Astrocyte of the cerebellum (primary cell): Measurements from ENCODE around the gene ACOT7.
"Not testable (repeated sequence)": the region's sequence is repeated elsewhere in the genome, so short reads cannot be mapped to it uniquely, and the experiment has no call there.

Source experiments
- DNase-seq: peaks from one replicate; pipeline ENCODE4 v3.0.0-alpha.2; 2011; ENCODE audit warnings: low read depth
- H3K4me3 ChIP-seq: 2 replicates; pipeline ENCODE4 v1.5.1; 2011; ENCODE audit warnings: mild to moderate bottlenecking, low read depth, low read length, moderate library complexity
- in situ Hi-C: cut with HindIII; loops from 2 replicates; pipeline ENCODE4 v1.10.0; 2017; ENCODE audit warnings: low sequenced_read_pairs
- TF ChIP-seq, protein P1 (sequence below): IDR thresholded peaks from 2 replicates; pipeline ENCODE4 v1.5.1; 2012; ENCODE audit warnings: low read length, low read depth, moderate library complexity, mild to moderate bottlenecking; ENCODE audit errors: missing control alignments

The ACOT7 gene

DNA sequence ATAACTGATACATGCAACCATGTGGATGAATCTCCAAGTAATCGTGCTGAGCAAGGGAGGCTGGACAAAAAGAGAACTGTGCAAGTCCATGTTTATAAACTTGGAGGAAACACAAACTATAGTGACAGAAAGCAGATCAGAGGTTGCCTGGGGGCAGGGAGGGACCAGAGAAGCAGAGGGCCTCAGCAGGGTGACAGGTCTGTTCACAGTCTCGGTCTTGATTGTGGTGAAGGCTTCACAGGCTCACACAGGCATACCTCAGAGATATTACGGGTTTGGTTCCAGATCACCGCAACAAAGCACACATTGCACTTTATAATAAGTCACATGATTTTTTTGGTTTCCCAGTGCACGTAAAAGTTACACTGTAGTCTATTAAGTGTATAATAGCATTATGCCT is 28.5 kb downstream of the ACOT7 start:
- in situ Hi-C loops = no loop called here
- no peak overlapping the region for H3K4me3 ChIP-seq
- TF ChIP-seq, protein P1, sequence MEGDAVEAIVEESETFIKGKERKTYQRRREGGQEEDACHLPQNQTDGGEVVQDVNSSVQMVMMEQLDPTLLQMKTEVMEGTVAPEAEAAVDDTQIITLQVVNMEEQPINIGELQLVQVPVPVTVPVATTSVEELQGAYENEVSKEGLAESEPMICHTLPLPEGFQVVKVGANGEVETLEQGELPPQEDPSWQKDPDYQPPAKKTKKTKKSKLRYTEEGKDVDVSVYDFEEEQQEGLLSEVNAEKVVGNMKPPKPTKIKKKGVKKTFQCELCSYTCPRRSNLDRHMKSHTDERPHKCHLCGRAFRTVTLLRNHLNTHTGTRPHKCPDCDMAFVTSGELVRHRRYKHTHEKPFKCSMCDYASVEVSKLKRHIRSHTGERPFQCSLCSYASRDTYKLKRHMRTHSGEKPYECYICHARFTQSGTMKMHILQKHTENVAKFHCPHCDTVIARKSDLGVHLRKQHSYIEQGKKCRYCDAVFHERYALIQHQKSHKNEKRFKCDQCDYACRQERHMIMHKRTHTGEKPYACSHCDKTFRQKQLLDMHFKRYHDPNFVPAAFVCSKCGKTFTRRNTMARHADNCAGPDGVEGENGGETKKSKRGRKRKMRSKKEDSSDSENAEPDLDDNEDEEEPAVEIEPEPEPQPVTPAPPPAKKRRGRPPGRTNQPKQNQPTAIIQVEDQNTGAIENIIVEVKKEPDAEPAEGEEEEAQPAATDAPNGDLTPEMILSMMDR = no peak
- DNase-seq = no peak

DNA sequence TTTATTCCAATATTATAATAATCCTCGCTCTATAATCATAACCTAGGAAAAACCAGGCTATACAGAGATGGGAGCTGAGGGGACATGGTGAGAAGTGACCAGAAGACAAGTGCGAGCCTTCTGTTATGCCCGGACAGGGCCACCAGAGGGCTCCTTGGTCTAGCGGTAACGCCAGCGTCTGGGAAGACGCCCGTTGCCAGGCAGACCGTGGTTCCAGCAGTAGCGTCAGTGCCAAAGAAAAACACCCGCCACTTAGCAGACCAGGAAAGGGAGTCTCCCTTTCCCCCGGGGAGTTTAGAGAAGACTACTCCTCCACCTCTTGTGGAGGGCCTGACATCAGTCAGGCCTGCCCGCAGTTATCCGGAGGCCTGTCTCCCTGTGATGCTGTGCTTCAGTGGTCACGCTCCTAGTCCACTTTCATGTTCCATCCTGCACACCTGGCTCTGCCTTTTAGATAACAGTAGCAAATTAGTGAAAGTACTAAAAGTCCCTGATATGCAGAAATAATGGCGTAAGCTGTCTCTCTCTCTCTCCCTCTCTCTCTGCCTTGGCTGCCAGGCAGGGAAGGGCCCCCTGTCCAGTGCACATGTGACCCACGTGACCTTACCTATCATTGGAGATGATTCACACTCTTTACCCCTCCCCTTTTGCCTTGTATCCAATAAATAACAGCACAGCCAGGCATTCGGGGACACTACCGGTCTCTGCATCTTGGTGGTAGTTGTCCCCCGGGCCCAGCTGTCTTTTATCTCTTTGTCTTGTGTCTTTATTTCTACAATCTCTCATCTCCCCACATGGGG is 30.3 kb downstream of the ACOT7 start:
- H3K4me3 ChIP-seq, DNase-seq, in situ Hi-C loops: not testable (repeated sequence)
- TF ChIP-seq, protein P1 = peak; percentile 63

DNA sequence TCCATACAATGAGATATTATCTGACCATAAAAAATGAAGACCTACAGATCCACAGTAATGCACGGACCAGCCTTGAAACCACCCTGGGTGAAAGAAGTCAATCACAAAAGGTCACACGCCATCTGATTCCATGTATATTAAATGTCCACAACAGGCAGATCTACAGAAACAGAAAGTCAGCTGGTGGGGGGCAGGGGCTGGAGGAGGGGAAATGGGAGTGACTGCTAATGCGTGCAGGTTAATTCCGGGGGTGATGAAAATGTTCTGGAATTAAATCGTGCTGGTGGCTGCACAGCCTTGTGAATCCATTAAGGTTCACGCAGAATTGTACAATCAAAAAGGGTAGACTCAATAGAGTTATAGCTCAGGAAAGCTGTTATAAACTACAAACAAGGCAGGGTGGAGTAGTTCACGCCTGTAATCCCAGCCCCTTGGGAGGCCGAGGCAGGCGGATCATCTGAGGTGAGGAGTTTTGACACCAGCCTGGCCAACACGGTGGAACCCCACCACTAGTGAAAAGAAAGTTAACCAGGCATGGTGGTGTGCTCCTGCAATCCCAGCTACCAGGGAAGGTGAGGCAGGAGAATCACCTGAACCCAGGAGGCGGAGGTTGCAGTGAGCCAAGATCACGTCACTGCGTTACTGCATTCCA is 32.3 kb downstream of the ACOT7 start:
- TF ChIP-seq, protein P1 = no peak
- DNase-seq = no peak
- H3K4me3 ChIP-seq = no peak overlapping the region
- in situ Hi-C loops = no loop called here

DNA sequence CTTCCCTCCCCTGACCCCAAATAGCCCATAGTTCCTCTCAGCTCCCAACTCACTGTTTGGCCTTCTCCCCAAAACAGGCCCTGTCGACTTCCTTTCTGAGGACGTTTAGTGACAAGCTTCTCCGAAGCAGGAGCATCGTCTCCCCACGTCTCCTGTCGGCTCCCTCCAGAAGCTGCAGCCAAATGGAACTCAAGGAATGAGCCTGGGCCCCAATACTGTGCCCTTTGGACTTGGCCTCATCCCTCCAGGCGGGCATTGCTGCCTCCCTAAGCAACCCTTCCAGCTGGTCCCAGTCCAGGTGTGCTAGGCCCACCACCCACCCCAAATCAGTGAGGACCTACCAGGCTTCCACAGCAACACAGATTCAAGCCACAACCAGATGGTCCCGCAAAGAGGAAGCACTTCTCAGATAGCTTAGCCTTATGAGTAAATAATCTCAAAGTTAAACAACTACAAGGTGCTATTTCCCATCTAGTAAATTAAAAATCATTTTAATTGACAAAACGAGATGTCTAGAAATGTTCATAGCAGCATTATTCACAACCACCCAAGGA is 33.0 kb downstream of the ACOT7 start:
- TF ChIP-seq, protein P1 = no peak
- in situ Hi-C loops = no loop called here
- H3K4me3 ChIP-seq = no peak overlapping the region
- DNase-seq = no peak

DNA sequence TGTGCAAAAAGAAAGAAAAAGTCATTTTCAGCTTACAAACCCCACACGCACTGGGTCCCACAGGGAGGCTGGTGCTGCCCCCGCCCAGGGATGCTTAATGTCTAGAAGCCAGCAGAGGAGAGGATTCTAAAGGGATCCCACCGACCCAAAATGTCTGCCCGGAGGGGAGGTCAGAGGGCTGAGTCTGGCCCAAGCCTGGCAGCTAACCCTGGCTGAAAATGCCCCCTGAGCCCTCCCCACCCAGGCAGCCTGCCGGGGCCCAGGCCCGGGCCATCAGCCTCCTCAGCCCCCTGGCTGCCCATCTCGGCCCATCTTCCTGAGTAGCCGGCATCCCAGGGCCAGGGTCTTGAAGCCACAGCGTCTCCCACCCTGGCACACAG is 33.5 kb downstream of the ACOT7 start:
- TF ChIP-seq, protein P1 = no peak
- no peak for DNase-seq
- H3K4me3 ChIP-seq = no peak overlapping the region
- in situ Hi-C loops = no loop called here

DNA sequence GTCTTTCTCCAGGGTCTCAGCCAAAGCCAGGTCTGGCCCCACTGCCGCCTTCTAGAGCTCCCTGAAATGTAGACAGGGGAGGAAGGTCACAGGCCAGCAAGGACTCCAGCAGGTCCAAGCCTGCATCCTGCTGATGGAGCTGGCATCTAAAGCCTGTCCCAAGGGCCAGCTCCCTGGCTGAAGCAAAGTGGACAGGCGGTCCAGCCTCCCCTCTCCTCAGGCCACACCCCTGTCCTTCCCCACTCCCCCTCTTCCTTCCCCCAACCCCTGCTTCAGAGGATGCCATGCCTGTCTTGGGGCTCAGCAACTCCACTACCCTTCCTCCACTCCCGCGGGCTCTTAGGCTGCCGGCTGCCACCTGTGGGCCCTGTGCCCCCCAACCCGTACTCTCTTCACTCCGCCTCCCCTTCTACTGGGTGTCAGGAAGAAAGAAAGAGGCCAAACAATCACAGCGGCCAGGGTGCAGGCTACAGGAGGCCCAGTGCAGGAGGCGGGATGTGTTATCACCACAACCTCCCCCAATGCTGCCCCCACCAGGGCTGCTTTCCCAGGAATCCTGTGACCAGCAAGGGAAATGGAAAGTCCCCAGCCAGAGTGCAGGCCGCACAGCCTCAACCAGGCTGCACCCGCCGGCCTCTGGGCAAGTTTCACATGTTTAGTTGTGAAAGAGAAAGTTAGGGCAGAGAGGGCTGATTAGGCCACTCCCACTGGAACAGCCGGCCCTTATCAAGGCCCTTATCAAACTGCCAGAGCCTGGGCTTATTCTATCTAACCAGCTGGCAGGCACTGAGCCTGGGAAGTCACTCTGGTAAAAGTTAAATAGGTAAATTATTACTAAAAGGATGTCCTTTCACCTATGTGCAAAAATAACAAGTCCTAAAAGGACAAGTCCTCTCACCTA is 34.1 kb downstream of the ACOT7 start:
- no peak overlapping the region for H3K4me3 ChIP-seq
- no peak for DNase-seq
- in situ Hi-C loops = no loop called here
- TF ChIP-seq, protein P1 = no peak
